Stimulated activated CD4-positive, alpha-beta T cell treated with anti-CD3 and anti-CD28 coated beads, TNF-alpha, amount 100 ng/mL, for 1 hour (primary cell): ENCODE results near the gene PMS1.
A peak's percentile ranks its signal among the peaks of the same experiment; 100 is the strongest.
"Not testable (repeated sequence)": the region's sequence is repeated elsewhere in the genome, so short reads cannot be mapped to it uniquely, and the experiment has no call there.

Experiments
- DNase-seq, 3 donors: peaks; one replicate each; pipeline ENCODE4 v3.0.0-alpha.2; 2020; ENCODE audit warnings: low read depth in 3 of 3, low spot score in 1 of 3

The PMS1 gene

GRCh38 chr2:189783927-189784867 is at the start of gene PMS1, which contains the start of gene ORMDL1:
Gene PMS1 (plus strand): TSS chr2:189784450. CDS start chr2:189791810, 7,360 bp downstream.
Gene ORMDL1 (minus strand): TSS chr2:189784339. CDS start chr2:189782595, 1,744 bp downstream.
- peak; percentile 80 to 89 (median 82) for DNase-seq

- no peak for DNase-seq
Observed at GRCh38 chr2:189751080-189751658, 33.1 kb upstream of the PMS1 start.

GRCh38 chr2:189756311-189756952 is 27.8 kb upstream of the PMS1 start:
- no peak for DNase-seq

DNA sequence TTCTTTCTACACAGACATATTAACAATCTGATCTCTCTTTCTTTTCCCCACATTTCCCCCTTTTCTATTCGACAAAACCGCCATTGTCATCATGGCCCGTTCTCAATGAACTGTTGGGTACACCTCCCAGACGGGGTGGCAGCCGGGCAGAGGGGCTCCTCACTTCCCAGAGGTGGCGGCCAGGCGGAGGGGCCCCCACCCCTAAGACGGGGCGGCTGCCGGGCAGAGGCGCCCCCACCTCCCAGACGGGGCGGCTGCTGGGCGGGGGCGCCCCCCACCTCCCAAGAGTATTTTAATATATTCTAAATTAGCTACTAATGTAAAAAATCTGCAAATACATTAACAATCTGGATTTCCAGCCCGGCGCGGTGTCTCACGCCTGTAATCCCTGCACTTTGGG is 24.1 kb upstream of the PMS1 start:
- DNase-seq: not testable (repeated sequence)

DNA sequence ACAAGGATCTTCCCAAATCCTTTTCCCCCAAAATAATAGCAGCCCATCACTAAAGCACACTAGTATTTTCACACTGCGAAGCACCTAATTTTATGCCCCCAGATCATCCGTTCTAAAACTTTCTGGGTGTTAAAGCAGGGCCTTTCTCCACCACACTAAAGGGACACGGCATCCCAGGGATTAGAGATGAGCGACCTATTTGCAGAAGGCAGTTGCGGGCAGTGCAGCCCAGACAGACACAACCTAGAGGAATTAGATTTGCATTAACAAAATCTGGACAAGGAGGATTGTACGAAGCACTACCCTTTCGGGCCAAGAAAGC is 22.1 kb upstream of the PMS1 start:
- no peak for DNase-seq

GRCh38 chr2:189762551-189763298 is 21.5 kb upstream of the PMS1 start, which contains the start of gene OSGEPL1:
Gene OSGEPL1 (minus strand): TSS chr2:189762792. CDS start chr2:189761640, 1,152 bp downstream.
- peak; percentile 68 to 83 (median 75) for DNase-seq

DNA sequence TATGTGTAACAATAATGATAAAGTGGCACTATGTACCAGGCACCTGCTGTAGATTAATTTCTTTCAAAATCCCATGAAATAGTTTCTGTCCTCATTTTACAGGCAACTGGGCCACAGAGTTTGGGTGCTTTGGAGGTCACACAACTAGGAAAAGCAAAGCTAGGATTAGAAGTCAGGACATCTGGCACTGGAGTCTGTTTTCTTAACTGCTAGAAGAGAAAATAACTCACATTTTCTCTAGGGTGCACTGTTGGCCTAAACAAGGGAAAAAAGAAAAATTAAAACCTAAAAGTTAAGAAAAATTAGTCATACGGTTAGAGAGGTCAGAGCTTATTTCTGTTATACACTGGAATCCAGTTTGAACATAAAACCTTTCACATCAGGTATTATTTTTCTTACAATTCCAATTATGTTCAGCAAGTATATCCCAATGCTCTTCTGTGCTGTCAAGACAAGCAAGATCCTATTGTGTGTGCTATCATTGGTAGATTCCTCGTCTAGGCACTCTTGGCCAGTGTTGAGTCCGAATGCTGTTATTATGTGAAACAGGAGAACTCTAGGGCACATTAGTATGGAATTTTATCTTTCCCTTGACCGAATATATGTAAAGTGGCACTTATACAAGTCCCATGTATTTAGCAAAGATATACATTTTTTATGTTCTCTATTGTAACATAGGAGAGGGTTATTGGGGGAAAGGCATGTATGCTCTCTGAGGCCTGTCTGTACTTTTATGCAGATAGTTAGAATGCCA is 20.2 kb upstream of the PMS1 start:
- no peak for DNase-seq

DNA sequence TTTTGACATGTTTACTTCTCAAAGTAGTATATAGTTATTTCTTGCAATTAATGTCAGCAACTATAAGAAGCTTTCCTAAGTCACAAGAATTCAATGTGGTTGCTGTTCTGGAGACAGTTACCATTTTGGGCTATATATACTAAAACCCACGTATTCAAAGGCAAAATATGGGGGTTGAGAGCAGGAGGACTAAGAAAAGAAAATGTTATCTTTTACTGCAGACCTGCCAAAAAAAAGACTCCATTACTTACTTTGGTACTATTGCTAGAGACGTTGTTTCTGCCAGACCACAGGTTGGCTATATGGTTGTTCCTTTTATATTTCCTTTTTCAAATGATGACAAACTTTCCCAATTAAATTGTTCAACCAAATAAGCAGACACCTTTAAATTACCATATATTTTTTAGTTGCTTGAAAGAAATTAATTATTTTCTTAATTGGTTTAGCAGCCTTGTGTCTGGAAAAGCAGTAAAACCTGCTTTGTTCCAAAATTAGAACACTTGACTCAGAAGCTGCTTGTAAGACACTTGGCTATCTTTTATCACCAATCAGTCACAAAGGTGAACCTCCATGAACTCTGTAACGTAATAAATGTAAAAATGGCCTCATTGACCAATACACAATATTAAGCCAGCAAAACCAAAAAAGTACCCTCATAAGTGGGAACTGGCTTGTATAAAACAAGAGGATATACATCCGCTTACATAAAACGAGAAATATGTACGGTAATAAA is 13.5 kb upstream of the PMS1 start:
- no peak for DNase-seq

DNA sequence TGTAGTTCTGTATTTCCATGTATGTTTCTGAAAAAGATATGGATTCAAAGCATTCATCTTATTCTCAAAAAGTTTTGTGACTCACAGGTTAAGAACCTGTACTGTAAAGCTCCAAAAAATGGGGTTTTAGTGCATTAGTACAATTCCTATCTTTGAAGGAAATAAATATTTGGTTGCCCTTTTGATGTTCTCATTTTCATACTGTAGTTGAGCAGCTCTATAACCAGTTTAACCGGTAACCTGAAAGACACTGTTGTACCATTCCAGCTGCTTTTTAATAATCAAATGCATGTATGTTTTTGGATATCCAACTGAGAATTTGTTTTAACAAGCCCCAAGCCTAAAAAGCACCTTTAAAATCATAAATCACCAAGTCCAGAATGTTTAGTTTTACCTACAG is 12.0 kb upstream of the PMS1 start:
- no peak for DNase-seq

- DNase-seq: no peak
Observed at GRCh38 chr2:189782221-189782671, 2.0 kb upstream of the PMS1 start.

DNA sequence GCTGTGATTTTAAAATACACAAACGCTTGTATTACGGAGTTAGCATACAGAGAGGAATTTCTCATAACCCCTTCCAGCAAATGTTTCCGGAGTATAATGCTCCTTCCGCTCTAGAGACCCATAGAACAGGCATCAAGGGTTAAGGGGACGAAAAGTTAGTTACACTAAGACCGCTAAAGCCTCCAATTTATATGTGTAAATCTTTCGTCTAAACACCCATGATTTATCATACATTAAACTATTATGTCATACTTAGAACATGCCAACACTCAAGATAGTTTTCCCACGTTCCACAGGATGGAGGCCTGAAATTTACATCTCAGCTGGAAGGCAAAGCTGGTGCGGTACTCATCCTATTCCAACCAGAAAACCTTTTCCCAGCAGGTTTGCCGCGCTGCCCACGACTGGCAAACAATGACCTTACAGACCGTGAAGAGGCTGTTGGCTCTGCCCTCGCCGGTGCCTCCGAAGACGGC is 761 bp upstream of the PMS1 start:
- no peak for DNase-seq

DNA sequence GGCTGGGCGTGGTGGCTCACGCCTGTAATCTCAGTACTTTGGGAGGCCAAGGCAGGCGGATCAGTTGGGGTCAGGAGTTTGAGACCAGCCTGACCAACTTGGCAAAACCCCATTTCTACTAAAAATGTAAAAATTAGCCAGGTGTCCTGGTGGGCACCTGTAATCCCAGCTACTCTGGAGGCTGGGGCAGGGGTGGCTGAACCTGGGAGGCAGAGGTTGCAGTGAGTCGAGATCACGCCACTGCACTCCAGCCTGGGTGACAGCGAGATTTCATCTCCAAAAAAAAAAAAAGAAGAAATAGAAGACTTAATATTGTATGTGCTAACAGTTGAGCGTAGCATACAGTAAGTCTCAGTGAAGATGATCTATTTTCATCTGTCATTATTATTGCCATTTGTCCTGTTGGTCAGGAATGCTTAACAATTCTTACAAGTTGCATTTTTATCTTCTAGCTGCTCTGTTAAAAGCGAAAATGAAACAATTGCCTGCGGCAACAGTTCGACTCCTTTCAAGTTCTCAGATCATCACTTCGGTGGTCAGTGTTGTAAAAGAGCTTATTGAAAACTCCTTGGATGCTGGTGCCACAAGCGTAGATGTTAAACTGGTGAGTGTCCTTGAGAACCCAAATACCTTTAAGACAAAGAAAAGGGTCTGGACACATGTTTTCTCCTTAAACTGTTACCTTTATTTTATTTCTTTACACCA is 7.2 kb downstream of the PMS1 start:
- no peak for DNase-seq

GRCh38 chr2:189794310-189794709 is 10.1 kb downstream of the PMS1 start:
- DNase-seq: no peak

GRCh38 chr2:189797902-189798301 is 13.7 kb downstream of the PMS1 start:
- DNase-seq: no peak

GRCh38 chr2:189798312-189799029 is 14.2 kb downstream of the PMS1 start:
- DNase-seq: no peak

GRCh38 chr2:189799030-189799331 is 14.7 kb downstream of the PMS1 start:
- DNase-seq: no peak

DNA sequence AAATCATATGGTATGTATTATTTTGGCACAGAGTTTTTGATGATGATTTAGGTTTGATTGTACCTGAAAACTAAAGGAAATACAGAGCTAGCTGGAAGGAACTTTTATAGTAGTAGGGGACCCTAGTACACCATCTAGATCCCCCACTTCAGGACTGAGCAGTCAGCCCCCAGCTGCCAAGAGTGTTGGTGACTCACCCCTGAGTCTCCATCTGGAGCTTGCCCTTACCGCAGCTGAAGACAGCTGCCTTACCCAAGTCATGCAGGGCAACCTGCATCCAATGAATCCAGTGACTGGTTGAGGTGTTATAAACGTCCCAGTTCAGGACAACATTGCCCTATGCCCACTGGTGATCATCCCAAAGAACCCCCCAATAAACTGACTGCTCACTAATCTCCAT is 15.3 kb downstream of the PMS1 start:
- DNase-seq: no peak

GRCh38 chr2:189802396-189802912 is 18.2 kb downstream of the PMS1 start:
- no peak for DNase-seq
